HG02763 (cell line): Measurements from ENCODE around the gene CDH11.

Experiments used
- ATAC-seq: cut with Tn5 transposase; IDR thresholded peaks from one replicate; pipeline ENCODE4 v1.9.1; 2021; ENCODE audit warnings: mild to moderate bottlenecking, moderate library complexity; ENCODE audit not compliant: unreplicated experiment

Gene CDH11

DNA sequence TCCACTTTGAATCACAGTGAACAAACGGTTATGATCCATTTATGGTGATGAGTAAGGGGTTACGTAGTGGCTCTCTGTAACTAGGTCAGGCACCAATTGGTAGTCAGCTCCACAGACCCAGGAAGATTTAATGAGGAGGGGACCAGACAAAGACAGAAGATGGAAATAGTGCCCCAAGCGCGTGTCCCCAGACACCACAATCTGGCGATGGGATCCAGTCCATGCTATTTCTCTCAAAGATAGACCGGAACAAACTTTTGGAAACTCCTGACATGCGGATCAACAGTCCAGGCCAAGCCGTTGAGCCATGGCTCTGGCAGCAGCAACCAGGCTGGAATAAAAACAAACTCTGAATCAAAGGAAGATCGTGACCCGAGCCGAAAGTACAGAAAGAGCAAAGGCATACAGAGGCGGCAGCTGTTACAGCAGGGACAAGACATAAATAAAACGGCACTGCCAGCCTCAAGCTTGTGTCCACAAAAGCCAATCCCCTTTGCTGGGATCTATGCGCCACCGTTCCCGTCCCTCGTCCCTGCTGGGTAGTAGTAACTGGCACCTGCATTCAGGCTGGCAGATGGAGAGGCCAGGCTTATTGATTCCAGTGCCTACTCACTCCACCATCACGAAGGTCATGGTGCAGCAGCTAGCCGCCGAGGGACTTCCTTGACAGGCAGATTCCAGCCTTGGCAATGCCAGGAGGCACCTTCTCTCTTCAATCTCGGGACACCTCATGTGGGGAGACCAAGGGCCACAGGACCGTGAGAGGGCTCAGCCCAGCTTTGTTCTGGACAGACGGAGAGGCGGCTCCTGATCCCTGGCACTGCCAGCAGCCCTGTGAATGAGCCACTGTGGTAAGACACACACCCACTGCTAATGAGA lies 50.2 kb downstream of the CDH11 start:
- no peak for ATAC-seq

DNA sequence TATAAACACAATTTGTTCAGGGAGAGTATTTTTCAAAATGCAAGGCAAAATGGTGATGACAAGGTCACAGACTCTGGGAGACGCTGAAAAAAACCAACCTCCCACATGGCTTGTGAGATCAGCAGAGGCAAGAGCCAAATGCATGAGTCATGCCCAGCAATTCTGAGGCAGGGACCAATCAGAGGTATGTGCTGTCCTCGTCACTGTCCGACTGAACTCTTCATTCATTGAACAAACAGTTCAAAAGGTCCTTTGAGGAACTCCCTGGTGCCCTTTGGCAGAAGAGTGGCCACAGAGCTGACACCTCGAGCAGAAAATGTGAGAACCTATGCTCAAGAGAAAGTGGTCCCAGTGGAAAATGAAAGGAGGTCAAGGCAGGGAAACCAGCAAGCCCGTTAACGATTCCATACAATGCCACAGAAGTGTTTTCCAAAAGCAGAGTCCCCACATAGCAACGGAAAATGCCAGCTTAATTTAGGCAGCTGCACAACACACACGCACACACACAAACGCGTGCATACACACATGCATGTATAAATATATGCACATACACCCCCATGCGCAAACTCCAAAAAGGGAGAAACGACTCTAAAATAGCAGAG lies 50.9 kb downstream of the CDH11 start:
- no peak for ATAC-seq

DNA sequence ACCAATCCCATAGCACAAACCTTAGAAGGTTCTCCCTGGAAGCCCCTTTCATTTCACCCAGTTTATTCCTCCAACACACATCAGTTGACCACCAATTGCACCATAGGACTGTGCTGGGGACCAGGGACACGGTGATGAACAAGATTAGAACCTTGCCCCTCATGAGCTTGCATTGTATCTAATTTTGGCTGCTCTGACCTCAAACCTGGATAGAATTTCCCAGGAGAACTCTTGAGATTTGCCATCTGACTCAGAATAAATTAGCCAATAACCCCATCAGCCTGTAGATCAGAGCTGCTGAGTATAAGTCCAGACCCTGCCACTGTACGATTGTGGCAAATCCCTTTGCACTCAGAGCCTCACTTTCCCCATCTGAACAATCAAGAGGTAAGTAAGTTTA lies 52.1 kb downstream of the CDH11 start:
- ATAC-seq, result no peak

DNA sequence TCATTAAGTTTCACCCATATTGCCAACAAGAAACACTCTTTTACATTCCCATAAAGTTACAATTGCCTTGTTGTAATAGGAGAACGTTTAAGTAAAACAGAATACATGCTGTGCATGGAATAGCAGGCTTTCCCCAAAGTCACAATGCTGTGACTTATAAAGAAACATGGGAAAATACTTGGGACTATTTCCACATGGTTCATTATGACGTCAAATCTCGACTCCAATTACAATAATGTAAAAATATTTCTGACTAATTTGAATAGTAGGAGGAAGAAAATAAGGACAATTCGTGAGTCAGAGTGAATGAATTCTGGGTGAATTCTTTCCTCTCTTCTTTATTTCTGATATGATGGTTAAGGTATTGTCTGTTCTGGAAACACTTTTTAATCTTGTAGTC lies 52.8 kb downstream of the CDH11 start:
- no peak for ATAC-seq

DNA sequence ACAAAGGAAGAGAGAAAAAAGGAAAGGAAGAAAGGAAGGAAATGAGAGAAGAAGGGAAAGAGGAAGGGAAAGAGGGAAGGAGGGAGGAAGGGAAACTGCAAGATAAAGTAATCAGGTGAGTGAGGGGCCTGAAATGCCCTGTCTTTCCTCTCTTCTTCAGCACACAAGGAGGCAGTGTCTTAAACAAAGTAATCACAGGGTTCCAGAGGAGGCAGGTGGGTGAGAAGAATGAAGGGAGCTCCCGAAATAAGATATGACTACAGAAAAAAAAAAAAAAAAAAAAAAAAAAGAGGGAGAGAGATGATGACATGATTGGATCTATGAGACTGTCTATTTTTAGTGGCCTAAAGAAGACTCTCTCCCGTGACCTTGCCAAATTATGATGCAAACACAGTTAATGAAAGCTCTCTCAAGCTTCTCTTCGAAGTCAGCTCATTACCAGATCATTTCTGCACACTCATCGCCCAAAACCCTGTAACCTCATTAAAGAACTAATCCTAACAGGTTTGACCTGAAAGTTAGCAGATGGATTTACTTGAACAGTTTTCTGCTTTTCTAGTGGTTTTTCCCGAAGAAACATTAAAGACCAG lies 53.6 kb downstream of the CDH11 start:
- ATAC-seq, result no peak

DNA sequence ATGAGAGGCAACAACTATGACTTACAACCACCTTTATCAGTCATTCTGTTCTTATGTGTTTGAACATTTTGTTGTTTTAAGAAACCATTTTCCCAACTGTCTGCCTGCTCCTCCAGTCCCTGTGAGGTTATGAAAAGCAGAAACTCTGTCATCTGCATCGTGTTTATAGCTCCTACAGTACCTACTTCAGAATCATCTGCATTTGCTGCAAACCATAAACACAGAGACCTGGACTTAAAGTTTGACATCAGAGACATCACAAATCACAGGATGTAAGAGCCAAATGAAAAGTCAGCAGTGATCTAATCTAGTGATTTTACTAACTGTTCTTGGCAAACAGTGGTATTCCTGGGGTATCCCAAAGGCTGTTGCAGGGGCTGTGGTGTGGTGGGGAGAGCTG lies 55.2 kb downstream of the CDH11 start:
- no peak for ATAC-seq

DNA sequence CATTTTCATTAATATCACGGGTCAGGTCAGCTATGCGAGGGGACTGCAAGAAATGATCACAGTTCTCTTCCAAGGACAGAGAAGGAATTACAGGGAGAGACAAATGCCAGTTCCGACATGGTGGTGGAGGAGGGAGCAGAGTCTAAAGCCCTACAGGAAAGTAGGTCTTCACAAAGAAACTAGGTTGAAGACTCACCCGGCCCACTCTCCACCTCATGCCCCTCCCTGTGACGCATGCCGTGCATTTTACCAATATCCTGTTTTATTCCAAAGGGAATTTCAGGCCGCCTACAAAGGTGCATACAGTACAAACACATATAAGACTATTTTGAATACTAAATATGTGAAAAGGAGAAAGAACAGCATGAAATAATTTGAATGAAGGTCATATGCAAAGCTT lies 56.8 kb downstream of the CDH11 start:
- ATAC-seq, result no peak

DNA sequence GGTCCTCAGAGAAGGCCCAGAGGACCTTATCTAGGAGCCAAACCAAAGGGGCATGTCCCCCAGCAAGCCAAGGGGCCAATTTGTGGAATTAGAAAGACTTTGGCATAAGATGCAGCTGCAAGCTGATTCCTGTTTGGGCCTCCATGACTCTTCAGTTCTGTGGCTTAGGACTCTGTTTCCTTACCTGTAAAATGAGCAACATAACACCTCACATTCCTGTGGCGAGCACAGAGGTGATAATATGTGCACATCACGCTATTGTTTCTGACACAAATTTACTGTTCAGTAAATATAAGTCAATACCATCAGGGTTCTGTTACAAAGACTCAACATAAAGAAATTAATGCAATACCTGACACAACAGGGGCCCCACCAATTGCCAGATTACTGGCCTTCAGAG lies 57.7 kb downstream of the CDH11 start:
- ATAC-seq, result no peak

DNA sequence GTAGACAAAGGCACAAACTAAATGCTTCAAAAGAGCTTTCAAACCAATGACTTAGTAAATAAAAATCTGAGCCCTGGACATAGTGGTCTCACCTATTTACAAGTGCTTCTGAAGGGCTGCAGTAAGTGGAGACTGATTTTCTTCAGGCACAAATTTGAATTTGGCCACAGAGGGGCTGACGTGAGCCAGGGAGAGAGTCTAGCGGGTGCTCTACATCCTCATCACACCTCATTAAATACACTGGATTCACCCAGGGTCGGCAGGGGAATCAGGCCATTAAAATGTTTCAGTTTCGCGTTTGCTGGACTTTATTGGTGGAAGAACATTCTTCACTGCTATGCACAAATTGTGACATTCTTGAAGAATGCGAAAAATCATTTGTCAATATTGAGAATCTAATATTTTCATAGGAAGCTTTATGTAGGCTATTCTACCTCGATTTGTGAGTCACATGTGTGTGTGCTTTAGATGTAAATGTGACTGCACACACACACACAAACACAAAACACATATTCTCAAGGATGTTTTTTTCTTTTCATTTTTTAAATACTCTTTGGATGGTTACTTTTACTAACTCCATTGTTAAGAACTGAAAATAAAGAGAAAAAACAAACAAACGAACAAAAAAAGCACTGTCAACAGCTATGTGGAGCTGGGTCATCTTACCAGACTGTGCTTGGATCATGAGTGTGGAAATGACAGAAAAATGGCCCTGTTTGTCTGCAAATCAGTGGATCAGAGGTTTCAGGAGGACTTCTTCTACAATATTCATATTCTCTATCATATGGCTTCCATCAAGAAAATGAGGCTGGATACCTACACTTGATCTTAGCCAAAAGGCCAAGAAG lies 58.9 kb downstream of the CDH11 start:
- no peak for ATAC-seq

DNA sequence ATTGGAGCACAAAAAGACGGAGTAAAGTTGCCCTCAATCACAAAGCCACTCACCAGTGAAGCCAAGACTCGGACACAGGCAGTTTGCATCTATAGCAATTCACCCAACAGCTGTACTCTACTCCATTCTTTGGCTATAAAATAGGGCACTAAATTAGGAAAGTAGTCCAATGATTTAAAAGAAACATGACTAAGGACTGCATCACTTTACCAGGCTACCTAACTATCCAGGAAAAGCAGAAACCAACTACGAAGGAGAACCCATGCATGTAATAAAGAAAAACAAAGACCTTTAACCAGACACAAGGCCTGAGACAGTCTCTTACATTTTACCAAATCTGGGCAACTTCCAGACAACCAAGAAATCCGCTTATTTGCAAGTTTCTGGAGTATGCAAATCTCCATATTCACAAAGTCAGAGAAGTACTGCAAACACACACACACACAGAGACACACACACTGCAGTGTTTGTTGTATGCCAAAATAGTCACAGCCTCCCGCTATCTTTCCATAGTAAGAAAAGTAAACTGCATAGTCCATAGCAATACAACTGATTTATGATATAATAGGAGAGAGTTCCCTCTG lies 59.8 kb downstream of the CDH11 start:
- ATAC-seq, result no peak

DNA sequence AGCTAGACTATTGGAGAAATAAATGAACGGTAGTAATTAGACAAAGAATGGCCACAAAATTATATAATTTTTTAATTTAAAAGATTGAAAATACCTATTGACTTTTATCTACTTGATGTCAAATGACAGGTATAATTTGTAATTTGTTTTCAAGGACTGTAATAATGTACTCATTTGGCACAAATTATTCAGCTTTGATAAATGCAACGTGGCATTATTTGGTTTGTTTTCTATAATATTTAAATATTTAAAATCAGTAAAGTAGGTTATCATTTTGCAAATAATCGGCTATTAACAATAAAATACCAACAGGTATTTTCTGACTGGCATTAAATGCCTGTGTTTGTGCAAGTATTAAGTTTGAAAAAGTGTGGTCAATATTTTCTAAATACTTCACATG lies 60.6 kb downstream of the CDH11 start:
- no peak for ATAC-seq

DNA sequence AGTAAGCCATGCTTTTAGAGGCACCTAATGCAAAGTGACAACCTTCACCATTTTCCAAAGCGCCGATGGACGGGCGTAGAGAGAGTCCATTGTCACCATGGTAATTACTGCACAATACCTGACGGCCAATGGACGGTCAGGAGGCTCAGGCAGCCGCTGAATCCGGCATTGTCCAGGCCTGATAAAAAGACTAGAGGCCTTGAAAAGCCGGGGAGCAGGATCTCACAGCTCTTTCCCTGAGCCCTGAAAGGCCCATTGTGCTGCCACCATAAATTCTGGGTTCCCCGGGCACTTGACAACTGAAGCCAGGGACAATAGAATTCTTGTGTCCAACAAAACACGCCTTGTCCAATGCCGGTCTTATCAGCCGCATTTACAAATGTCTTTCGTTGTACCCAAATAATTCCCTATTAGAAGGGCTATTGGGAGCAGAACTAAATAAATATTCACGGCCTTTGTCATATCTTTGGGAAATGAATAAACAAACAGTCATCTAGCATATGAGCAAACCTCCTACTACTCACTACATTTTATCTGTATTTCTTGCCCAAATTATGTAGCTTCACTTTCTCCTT lies 62.4 kb downstream of the CDH11 start:
- ATAC-seq, result no peak

DNA sequence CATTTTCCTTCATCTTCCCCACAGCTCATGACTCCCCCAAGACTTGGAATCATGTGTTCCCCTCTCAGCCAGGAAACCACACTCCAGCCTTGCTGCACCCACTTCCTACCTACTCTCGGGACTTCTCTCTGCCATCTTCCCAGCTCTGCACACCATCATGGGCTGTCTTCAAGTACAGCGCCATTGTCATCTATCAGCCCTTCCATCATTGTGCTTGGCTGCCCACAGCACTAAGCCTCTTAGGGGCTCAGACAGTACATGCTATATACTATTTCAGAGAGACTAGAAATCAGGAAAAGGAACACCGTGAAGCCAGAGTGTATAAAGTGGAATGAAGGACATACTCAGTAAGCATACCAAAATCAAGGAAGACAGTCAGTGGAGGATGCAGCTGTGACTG lies 64.7 kb downstream of the CDH11 start:
- ATAC-seq, result no peak

DNA sequence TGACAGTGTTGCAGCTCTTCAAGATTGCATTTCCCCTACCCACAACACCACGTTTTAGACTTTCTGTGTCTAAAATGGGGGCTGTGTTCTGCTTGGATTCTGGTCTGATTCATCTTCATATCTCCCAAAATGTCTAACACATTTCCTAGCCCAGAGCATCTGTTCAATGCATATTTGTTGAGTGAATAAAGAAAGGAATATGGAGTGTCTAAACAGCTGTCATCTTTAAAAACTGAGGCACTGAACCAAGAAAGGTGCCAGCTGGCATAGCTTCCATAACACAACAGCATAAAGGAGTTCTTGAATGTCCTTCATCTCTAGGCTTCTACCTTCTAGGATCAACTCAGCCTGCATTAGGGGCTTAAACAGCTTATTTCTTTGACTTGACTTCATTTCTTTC lies 67.4 kb downstream of the CDH11 start:
- ATAC-seq, result no peak

DNA sequence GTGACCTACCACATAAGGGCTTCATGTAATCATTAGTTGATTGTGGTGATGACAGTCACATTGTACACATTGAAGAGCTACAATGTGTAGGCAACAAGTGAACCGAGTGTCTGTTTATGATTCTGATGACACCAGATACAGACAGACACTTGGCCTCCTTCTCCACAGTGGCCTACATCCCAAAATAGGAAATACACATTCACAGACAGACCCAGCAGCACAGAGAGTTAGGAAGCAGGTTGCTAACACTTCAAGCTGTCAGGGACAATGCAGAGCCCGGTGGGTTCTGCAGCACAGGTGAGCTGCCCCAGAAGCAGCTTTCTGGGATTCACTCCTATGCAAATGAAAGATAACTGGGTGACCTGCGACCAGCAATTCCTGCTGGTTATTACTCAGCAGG lies 72.2 kb downstream of the CDH11 start:
- ATAC-seq, result no peak

DNA sequence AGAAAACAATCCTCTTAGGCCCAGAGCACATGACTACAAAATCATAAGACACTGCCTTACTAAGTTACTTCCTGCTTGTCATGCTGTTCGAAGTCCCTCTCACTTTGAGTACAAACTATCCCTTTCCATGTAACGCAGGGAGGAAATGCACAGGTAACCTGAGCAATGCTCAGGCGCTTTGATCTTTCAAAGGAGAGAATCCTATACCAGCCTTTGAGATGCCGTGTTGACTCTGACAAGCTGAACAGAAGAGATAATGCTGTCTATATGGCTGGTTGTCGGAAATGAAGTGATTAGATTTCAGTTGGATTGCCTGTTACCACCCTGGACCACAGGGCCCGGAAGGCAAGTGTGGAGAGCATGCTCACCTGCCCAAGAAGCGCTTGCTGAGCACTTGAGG lies 75.9 kb downstream of the CDH11 start:
- no peak for ATAC-seq

DNA sequence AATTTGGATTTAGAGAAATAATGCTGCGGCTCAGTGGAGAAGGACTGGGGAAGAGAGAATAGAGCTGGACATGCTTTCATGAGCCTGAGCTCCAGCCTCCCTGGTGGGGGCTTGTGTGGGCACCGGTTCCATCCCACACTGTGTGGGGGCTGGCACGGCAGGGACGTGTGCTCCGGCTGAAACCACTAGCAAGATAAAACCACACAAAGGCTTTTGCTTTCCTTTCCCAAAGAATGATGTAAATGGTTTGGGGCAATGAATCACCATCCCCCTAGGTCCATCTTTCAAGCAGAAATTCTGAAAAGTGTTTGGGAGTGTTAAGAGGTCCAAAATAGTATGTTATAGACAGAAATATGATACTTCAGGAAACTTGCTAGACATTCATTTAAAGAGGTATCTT lies 77.0 kb downstream of the CDH11 start:
- no peak for ATAC-seq

DNA sequence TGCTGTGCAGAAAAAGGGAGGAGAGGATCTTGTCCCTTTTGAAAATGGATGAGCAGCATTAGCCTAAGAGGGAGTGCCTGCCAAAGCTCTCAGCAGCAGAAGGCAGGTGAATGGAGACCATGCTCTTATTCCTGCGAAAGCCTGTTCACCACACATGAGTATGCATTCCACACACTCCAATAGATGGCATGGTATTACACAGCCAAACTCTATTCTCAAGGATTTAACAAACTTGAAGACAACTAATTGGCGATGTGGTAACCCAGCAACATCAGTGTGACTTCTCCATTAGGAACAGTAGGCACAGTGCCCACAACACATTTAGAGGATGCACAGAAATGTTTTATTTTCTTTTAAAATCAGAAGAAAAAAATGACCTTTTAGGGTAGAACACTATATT lies 77.8 kb downstream of the CDH11 start:
- no peak for ATAC-seq

DNA sequence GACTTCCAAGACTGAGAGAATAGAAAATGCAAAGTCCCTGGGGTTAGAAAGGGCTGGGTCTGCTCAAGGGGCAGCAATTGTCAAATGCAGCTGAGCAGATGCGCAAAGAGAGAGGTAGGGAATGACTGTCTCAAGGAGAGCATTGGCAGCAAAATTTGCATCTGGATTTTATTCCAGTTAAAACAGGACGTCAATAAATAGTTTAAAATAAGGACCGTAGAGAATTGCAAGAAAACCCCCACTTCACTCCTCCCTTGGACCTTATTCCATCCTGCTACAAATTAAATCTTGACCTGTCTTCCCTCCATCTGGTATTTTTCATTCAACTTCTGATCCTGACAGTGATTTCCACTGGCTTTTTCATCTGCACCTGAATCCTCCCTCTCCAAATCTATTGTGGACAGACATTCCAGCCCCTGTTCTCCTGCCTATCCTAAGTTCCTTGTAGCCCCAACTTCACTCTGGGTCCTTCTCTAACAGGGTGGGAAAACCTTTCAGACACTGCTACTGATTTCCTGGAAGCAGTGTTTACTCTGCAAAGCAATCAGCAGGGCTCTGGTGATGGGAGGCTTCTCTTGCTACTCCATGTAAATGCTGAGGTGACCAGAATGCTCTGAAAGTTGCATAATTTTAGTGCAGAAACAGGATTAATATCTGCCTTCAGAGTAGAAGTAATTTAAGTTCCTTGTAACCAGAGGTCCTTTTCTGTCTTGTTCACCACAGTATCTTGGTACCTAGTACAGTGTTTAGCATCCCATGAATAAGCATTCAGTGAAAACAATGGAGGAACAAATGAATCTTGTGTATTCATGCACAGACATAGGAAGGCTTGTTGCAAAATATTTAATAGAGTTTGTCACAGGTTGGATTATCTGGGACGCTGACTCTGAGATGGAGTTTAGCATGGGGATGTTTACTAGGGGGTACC lies 79.2 kb downstream of the CDH11 start:
- ATAC-seq, result no peak

DNA sequence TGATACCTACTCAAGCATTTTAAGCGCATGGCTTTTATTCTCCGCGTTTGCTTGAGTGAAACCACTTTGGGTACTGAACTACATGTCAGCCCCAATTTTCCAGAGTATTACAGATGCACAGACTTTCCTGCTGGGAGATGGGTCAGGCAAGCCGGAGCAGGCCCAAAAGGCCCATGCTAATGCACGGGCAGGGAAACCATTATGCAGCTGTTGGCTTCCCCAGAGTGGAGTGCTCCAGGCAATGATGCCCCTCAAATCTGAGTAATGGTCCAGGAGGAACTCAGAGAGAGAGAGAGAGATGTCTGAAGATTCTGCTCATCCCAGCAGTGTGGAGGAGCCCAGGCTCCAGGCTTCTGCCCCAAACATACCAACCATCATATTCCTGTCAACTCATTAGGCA lies 80.2 kb downstream of the CDH11 start:
- no peak for ATAC-seq
